ENCODE data around the gene SLC39A11. TPM values are rescaled to one million over a fixed set of nuclear protein-coding genes. Genes with fewer than 3 reads are reported as not detected.

Gene SLC39A11
- total and polyA plus RNA-seq, 2 of the 13 experiments (the other 11 are each of a cell fraction or from before 2014, with no cell fraction given): 17.2 to 31.5 TPM

DNA sequence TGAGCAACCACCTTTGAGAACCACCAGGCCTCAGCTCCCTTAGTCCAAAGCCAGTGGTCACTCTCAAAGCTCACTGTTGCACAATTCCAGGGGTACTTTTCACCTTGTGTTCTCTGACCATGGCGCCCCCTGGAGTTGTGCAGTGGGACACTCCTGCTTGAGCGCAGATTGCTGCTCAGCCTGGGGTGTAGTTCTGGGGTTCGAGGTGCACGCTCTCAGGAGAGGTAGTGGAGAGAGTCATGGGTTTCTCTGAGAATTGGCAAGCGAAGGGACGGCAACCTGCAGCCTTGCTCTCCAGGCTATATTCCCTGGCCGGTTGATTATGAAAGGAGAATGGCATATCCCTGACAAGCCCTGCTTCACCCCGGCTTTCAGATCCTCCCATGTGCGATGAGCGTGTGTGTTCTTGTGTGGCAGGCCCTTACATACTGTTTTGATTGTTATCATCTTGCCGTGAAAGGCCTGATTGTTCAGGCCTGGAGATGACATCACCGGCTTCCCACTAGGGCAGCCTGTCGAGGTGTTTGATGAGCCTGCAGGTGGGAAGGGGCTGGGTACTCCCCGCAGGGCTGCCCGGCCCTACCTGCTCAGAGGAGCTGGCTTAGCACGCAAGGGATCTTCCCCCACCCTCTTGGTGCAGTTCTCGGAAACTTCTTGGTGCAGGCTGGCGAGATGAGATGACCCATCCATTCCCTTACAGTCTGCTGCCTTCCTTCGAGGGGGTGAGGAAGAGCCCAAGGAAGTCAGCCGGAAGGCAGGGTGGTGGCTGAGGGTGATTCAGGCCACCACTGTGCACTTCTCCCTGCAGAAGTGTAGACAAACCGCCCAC, 431.2 kb downstream of the SLC39A11 start (continued):
- TF ChIP-seq, protein P1, sequence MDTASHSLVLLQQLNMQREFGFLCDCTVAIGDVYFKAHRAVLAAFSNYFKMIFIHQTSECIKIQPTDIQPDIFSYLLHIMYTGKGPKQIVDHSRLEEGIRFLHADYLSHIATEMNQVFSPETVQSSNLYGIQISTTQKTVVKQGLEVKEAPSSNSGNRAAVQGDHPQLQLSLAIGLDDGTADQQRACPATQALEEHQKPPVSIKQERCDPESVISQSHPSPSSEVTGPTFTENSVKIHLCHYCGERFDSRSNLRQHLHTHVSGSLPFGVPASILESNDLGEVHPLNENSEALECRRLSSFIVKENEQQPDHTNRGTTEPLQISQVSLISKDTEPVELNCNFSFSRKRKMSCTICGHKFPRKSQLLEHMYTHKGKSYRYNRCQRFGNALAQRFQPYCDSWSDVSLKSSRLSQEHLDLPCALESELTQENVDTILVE (CRISPR knock-in tag; IDR thresholded peaks at IDR 0.05): peak; percentile 43; the same call in 1 of the 2 replicates
- TF ChIP-seq, protein P2, sequence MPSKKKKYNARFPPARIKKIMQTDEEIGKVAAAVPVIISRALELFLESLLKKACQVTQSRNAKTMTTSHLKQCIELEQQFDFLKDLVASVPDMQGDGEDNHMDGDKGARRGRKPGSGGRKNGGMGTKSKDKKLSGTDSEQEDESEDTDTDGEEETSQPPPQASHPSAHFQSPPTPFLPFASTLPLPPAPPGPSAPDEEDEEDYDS (CRISPR knock-in tag; IDR thresholded peaks at IDR 0.05): peak; percentile 45; the same call in 1 of the 2 replicates
- TF ChIP-seq ZNF160 (CRISPR knock-in tag; IDR thresholded peaks at IDR 0.05) (no peak), GLI4 (CRISPR knock-in tag; IDR thresholded peaks at IDR 0.05; ENCODE audit: borderline replicate concordance) (no peak), SP1 (IDR thresholded peaks at IDR 0.05) (no peak), SP1 (CRISPR knock-in tag; IDR thresholded peaks at IDR 0.05) (no peak), ATF7-NPFF (CRISPR knock-in tag; IDR thresholded peaks at IDR 0.05; ENCODE audit: low read depth) (no peak), SNAI1 (CRISPR knock-in tag; IDR thresholded peaks at IDR 0.05; ENCODE audit: borderline replicate concordance) (no peak), ZSCAN22 (CRISPR knock-in tag; IDR thresholded peaks at IDR 0.05) (0 out of 2 replicates have a peak, but pooled peaks have one; percentile 54), TOPORS (CRISPR knock-in tag; IDR thresholded peaks at IDR 0.05) (no peak), BHLHE40 (IDR thresholded peaks at IDR 0.05; ENCODE audit: low read length) (no peak), ADNP (CRISPR knock-in tag; IDR thresholded peaks at IDR 0.05) (peak; percentile 95; the same call in 1 of the 2 replicates), ZNF850 (CRISPR knock-in tag; conservative IDR thresholded peaks at IDR 0.05) (no peak), SCMH1 (CRISPR knock-in tag; IDR thresholded peaks at IDR 0.05; ENCODE audit: borderline replicate concordance) (no peak), DMAP1 (CRISPR knock-in tag; IDR thresholded peaks at IDR 0.05) (peak; percentile 64), SUZ12 (IDR thresholded peaks at IDR 0.05; ENCODE audit: low read depth, low read length) (no peak), NFIB (CRISPR knock-in tag; IDR thresholded peaks at IDR 0.05; ENCODE audit: borderline replicate concordance) (no peak), ZNF207 (IDR thresholded peaks at IDR 0.05; ENCODE audit: borderline replicate concordance) (no peak), TP53 (CRISPR knock-in tag; conservative IDR thresholded peaks at IDR 0.05) (0 out of 2 replicates have a peak, but pooled peaks have one; percentile 46), TEAD3 (CRISPR knock-in tag; optimal IDR thresholded peaks at IDR 0.05; ENCODE audit: borderline replicate concordance) (no peak), ZNF839 (CRISPR knock-in tag; IDR thresholded peaks at IDR 0.05; ENCODE audit: borderline replicate concordance) (0 out of 2 replicates have a peak, but pooled peaks have one; percentile 79)
- TF ChIP-seq, protein P3, sequence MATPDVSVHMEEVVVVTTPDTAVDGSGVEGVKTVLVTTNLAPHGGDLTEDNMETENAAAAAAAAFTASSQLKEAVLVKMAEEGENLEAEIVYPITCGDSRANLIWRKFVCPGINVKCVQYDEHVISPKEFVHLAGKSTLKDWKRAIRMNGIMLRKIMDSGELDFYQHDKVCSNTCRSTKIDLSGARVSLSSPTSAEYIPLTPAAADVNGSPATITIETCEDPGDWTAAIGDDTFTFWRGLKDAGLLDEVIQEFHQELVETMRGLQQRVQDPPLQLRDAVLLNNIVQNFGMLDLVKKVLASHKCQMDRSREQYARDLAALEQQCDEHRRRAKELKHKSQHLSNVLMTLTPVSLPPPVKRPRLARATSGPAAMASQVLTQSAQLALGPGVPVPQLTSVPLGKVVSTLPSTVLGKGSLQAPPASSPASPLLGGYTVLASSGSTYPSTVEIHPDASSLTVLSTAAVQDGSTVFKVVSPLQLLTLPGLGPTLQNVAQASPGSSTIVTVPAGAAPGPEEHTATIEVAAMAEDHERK (CRISPR knock-in tag; IDR thresholded peaks at IDR 0.05; ENCODE audit: low read depth): no peak
- TF ChIP-seq, protein P4, sequence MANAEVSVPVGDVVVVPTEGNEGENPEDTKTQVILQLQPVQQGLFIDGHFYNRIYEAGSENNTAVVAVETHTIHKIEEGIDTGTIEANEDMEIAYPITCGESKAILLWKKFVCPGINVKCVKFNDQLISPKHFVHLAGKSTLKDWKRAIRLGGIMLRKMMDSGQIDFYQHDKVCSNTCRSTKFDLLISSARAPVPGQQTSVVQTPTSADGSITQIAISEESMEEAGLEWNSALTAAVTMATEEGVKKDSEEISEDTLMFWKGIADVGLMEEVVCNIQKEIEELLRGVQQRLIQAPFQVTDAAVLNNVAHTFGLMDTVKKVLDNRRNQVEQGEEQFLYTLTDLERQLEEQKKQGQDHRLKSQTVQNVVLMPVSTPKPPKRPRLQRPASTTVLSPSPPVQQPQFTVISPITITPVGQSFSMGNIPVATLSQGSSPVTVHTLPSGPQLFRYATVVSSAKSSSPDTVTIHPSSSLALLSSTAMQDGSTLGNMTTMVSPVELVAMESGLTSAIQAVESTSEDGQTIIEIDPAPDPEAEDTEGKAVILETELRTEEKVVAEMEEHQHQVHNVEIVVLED (CRISPR knock-in tag; IDR thresholded peaks at IDR 0.05; ENCODE audit: borderline replicate concordance): no peak
- TF ChIP-seq, protein P5, sequence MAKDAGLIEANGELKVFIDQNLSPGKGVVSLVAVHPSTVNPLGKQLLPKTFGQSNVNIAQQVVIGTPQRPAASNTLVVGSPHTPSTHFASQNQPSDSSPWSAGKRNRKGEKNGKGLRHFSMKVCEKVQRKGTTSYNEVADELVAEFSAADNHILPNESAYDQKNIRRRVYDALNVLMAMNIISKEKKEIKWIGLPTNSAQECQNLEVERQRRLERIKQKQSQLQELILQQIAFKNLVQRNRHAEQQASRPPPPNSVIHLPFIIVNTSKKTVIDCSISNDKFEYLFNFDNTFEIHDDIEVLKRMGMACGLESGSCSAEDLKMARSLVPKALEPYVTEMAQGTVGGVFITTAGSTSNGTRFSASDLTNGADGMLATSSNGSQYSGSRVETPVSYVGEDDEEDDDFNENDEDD (CRISPR knock-in tag; IDR thresholded peaks at IDR 0.05; ENCODE audit: borderline replicate concordance): peak; percentile 29; the same call in 1 of the 2 replicates

All from HepG2 (cell line).